ENCODE data around the gene R3HDM4.

The R3HDM4 gene

DNA sequence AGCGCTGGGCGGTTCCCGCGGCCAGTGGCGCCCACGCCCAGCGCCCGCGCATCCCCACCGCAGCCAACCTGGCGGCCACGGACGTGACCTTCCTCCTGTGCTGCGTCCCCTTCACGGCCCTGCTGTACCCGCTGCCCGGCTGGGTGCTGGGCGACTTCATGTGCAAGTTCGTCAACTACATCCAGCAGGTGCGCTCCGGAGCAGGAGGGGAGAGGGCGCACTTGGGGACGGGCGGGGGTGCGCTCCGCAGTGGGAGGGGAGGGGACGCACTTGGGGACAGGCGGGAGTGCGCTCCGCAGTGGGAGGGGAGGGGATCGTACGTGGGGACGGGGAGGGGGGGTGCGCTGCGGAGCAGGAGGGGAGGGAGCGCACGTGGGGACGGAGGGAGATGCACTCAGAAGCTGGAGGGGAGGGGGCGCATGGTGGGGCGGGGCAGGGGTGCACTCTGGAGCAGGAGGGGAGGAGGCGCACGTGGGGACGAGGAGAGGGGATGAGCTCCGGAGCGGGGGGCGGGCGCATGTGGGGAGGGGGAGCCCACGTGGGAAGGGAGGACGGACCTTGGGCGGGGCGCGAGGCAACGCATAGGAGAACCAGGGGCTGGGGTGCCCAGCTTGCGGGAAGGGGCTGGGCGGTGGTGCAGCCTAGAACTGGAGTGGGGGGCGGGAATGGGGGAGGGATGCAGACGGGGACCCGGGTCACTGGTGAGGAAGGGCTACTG, 5.6 kb upstream of the R3HDM4 start:
- DNase-seq (ENCODE audit: low read depth) = no peak

DNA sequence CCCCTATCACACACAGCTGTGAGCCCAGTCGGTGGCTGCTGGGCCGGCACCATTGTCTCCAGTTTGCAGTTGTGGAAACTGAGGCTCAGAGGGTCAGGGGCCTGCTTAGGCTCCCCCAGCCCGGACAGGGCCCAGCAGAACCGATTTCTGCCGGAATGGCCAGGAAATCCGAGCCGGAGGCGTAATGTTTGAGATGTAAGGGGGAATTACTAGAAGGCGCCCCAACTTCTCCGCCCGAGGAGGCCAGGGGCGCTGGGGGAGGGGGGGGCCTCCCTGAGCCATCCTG, 5.1 kb upstream of the R3HDM4 start:
- DNase-seq (ENCODE audit: low read depth) = no peak
- TF ChIP-seq, protein P1, sequence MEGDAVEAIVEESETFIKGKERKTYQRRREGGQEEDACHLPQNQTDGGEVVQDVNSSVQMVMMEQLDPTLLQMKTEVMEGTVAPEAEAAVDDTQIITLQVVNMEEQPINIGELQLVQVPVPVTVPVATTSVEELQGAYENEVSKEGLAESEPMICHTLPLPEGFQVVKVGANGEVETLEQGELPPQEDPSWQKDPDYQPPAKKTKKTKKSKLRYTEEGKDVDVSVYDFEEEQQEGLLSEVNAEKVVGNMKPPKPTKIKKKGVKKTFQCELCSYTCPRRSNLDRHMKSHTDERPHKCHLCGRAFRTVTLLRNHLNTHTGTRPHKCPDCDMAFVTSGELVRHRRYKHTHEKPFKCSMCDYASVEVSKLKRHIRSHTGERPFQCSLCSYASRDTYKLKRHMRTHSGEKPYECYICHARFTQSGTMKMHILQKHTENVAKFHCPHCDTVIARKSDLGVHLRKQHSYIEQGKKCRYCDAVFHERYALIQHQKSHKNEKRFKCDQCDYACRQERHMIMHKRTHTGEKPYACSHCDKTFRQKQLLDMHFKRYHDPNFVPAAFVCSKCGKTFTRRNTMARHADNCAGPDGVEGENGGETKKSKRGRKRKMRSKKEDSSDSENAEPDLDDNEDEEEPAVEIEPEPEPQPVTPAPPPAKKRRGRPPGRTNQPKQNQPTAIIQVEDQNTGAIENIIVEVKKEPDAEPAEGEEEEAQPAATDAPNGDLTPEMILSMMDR (IDR thresholded peaks at IDR 0.05; ENCODE audit: low read length, missing control alignments) = no peak
- H3K4me3 ChIP-seq (replicated peaks; ENCODE audit: low read depth, low read length) = no peak overlapping the region

More for the DNA sequence above, 5.6 kb upstream of the R3HDM4 start:
- TF ChIP-seq, protein P1 (IDR thresholded peaks at IDR 0.05; ENCODE audit: low read length, missing control alignments) = no peak
- H3K4me3 ChIP-seq (replicated peaks; ENCODE audit: low read depth, low read length) = no peak overlapping the region

DNA sequence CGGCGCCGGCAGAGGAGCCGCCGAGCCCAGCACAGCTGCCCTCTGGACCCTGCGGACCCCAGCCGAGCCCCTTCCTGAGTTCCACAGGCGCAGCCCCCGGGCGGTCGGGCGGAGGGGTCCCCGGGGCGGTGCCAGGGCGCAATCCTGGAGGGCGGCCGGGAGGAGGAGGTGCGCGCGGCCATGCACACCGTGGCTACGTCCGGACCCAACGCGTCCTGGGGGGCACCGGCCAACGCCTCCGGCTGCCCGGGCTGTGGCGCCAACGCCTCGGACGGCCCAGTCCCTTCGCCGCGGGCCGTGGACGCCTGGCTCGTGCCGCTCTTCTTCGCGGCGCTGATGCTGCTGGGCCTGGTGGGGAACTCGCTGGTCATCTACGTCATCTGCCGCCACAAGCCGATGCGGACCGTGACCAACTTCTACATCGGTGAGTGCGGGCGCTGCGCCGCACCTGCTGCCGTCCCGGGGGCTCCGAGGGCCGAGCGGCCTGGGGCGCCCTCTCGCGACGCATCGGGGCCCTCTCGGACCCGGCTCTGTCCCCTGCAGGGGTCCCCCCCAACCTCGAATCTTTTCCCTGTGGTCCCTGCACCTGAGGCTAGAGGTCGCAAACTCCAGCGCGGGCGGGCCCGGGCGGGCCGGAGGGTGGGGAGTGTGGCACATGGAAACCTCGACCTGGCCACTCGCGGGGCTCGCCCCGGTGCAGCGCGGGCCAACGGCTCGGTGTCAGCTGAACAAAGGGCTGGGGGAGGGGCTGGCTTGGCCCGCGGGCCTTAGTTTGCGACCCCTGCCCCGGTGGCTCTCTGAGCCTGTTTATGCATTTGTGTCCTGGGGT, 4.5 kb upstream of the R3HDM4 start, which contains the start of gene KISS1R:
TSS of gene KISS1R (plus strand) at position 11 of the 829 bp plus-strand sequence. CDS start at position 181, 170 bp downstream.
- TF ChIP-seq, protein P1 (IDR thresholded peaks at IDR 0.05; ENCODE audit: low read length, missing control alignments) = peak; percentile 7
- DNase-seq (ENCODE audit: low read depth) = no peak
- no peak within 1 kb of the TSS for H3K4me3 ChIP-seq (replicated peaks; ENCODE audit: low read depth, low read length)

DNA sequence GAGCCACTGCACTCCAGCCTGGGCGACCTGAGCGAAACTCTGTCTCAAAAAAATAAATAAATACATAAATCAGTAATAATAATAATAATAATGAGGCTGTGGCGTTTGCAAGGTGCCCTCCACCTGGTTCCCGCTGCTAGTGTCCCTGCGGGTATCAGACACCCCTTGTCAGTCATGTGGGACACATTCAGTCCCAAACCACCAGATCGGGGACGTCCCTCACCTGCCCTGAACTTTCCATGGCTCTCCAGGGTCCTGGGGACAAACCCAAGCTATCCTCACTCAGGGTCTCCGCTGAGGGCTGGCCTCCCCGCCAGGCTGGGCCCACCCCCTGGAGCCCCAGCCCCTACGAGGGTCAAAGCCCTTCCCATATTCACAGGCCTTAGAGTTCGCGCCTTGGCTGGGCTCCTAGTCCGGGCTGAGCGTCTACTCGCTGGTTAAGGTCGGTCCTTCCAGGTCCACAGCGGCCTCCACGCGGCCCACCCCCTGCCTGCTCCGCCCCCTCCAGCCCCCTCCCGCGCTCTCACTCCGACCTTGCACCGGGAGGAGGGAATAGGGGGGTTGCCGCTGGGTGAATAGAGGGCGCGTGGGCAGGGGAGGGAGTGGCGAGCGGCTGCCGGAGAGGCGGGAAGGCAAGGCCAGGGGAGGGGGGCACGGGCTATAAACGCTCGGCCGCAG, 3.8 kb upstream of the R3HDM4 start:
- no peak overlapping the region for H3K4me3 ChIP-seq (replicated peaks; ENCODE audit: low read depth, low read length)
- no peak for DNase-seq (ENCODE audit: low read depth)
- TF ChIP-seq, protein P1 (IDR thresholded peaks at IDR 0.05; ENCODE audit: low read length, missing control alignments) = no peak

DNA sequence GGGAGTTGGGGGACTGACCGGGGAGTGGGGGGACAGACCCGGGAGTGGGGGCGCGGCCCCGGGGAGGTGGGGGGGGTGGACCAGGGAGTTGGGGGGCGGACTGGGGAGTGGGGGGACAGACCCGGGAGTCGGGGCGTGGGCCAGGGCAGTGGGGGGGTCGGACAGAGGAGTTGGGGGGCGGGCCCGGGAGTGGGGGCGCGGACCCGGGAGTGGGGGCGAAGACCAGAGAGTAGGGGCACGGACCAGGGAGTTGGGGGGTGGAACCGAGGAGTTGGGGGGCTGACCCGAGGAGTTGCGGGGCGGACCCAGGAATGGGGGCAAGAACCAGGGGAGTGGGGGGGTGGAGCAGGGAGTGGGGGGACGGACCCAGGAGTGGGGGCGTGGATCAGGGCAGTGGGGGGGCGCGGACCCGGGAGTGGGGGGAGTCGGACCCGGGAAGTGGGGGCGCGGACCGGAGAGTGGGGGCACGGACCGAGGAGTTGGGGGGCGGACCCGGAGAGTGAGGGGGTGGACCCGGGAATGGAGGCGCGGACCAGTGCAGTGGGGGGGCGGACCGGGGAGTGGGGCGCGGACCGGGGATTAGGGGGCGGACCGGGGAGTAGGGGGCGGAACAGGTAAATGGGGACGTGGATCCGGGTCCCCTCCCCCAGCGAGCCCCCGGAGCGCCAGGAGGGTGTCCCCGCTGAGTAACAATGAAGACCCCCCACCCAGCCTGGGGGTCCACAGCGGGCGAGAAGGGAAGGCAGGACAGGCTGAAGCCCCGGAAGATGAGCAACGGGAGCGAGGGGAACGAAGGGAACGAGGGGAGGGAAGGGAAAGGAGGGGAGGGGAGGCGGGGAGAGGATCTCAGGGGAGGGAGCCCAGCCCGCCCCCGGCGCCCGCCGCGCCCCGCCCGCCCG, 589 bp downstream of the R3HDM4 start:
- H3K4me3 ChIP-seq (replicated peaks; ENCODE audit: low read depth, low read length) = peak overlapping the region; percentile 79
- DNase-seq (ENCODE audit: low read depth) = peak; percentile 28
- TF ChIP-seq, protein P1 (IDR thresholded peaks at IDR 0.05; ENCODE audit: low read length, missing control alignments) = no peak

All from fibroblast of pulmonary artery (primary cell).